ENCODE data around the gene TDRD7. TPM values are rescaled to one million over a fixed set of nuclear protein-coding genes. Genes with fewer than 3 reads are reported as not detected.

The TDRD7 gene
- total and polyA plus RNA-seq, 2 of the 13 experiments (the other 11 are each of a cell fraction or from before 2014, with no cell fraction given), result 9.8 to 15.5 TPM

DNA sequence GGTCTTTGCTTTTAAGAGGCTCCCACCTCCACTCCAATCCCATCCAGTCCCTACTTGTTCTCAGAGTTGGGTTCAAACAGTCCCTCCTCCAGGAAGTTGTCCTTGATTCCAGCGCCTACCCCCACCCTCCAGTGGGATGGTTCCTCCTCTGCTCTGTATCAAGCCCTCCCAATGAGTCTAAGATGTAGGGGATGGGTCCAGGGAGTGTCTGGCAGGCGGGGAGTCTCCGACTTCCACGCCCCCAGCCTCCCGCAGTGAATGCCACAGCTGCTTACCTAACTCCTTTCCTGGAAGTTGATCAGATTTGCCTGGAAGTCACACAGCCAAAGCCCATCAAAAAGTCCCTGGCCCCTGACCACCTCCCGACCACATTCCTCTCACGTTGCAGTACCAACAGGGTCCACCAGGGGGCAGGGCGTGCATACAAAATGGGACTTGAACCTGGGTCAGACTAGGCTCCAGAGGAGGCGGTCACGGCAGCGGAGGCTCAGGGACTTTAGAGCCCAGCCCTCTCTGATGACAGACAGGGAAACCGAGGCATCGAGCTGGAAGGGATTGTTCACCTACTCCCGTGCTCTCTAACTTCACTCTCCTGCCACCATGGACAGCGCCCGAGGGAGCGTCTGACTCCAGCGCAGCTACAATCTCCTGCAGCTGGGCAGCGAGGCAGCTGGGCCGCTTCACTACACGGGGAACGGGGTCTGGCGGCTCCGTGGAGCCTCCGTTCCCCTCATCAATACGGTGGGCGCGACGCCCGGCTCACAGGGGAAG lies 25.0 kb upstream of the TDRD7 start (continued):
- TF ChIP-seq, protein P1, sequence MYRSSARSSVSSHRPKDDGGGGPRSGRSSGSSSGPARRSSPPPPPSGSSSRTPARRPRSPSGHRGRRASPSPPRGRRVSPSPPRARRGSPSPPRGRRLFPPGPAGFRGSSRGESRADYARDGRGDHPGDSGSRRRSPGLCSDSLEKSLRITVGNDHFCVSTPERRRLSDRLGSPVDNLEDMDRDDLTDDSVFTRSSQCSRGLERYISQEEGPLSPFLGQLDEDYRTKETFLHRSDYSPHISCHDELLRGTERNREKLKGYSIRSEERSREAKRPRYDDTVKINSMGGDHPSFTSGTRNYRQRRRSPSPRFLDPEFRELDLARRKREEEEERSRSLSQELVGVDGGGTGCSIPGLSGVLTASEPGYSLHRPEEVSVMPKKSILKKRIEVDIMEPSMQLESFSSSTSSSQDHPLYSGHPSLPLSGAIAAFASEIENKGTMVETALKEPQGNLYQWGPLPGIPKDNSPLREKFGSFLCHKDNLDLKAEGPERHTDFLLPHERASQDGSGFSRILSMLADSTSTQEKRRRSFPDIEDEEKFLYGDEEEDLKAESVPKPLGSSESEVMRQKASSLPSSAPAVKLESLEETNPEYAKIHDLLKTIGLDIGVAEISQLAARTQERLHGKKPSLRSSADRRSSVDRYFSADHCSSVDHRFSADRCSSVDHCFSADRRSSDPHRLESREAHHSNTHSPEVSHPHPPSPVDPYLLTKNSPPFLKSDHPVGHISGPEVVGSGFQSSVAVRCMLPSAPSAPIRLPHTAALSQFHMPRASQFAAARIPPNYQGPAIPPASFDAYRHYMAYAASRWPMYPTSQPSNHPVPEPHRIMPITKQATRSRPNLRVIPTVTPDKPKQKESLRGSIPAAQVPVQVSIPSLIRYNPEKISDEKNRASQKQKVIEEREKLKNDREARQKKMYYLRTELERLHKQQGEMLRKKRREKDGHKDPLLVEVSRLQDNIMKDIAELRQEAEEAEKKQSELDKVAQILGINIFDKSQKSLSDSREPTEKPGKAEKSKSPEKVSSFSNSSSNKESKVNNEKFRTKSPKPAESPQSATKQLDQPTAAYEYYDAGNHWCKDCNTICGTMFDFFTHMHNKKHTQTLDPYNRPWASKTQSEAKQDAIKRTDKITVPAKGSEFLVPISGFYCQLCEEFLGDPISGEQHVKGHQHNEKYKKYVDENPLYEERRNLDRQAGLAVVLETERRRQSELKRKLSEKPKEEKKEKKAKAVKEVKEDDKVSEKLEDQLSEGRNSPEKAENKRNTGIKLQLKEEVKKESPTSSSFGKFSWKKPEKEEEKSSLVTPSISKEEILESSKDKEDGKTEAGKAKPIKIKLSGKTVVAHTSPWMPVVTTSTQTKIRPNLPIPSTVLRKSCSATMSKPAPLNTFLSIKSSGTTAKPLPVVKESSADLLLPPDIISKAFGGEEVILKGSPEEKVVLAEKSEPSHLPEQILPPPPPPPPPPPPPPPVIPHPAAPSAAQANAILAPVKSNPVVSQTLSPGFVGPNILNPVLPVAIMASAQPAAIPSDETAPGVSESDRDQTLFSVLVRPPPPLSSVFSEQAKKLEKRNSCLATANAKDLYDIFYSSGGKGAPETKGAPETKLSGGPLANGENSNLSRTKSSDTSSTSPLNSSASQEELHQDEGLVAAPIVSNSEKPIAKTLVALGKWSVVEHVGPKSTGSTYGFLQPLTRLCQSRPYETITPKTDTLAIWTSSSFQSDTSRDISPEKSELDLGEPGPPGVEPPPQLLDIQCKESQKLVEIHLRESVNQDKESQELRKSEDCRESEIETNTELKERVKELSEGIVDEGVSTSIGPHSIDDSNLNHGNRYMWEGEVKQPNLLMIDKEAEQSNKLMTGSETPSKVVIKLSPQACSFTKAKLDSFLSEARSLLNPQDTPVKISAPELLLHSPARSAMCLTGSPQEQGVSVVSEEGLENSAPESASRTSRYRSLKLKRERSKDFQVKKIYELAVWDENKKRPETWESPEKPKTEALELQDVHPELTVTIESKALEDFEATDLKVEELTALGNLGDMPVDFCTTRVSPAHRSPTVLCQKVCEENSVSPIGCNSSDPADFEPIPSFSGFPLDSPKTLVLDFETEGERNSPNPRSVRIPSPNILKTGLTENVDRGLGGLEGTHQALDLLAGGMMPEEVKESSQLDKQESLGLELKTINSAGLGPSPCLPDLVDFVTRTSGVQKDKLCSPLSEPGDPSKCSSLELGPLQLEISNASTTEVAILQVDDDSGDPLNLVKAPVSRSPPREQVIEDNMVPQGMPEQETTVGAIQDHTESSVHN (CRISPR knock-in tag; IDR thresholded peaks at IDR 0.05), result no peak; the same call in 1 of the 2 replicates
- TF ChIP-seq, protein P2, sequence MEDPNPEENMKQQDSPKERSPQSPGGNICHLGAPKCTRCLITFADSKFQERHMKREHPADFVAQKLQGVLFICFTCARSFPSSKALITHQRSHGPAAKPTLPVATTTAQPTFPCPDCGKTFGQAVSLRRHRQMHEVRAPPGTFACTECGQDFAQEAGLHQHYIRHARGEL (CRISPR knock-in tag; IDR thresholded peaks at IDR 0.05), result 0 out of 2 replicates have a peak, but pooled peaks have one; percentile 14
- TF ChIP-seq ATF7 (IDR thresholded peaks at IDR 0.05) (no peak), ATF7 (CRISPR knock-in tag; IDR thresholded peaks at IDR 0.05) (0 out of 2 replicates have a peak, but pooled peaks have one; percentile 34), ZNF605 (CRISPR knock-in tag; IDR thresholded peaks at IDR 0.05) (no peak; the same call in 1 of the 2 replicates), KLF16 (CRISPR knock-in tag; IDR thresholded peaks at IDR 0.05) (peak in 1 of 2 experiments; percentile 46; a peak in 1 of 4 replicates), KMT2B (CRISPR knock-in tag; IDR thresholded peaks at IDR 0.05) (peak; percentile 58; the same call in 1 of the 2 replicates), SATB2 (CRISPR knock-in tag; IDR thresholded peaks at IDR 0.05) (no peak), ZNF430 (CRISPR knock-in tag; IDR thresholded peaks at IDR 0.05) (no peak), SRSF1 (optimal IDR thresholded peaks at IDR 0.05; ENCODE audit: low read depth, low read length) (no peak), FOXK2 (IDR thresholded peaks at IDR 0.05) (no peak), CCAR2 (optimal IDR thresholded peaks at IDR 0.05; ENCODE audit: low read depth, low read length) (no peak), KDM4B (CRISPR knock-in tag; IDR thresholded peaks at IDR 0.05) (no peak), ZNF790 (CRISPR knock-in tag; IDR thresholded peaks at IDR 0.05; ENCODE audit: borderline replicate concordance) (no peak), CBX5 (CRISPR knock-in tag; IDR thresholded peaks at IDR 0.05; ENCODE audit: borderline replicate concordance) (0 out of 2 replicates have a peak, but pooled peaks have one; percentile 40), CC2D1A (CRISPR knock-in tag; IDR thresholded peaks at IDR 0.05) (no peak)
- TF ChIP-seq, protein P3, sequence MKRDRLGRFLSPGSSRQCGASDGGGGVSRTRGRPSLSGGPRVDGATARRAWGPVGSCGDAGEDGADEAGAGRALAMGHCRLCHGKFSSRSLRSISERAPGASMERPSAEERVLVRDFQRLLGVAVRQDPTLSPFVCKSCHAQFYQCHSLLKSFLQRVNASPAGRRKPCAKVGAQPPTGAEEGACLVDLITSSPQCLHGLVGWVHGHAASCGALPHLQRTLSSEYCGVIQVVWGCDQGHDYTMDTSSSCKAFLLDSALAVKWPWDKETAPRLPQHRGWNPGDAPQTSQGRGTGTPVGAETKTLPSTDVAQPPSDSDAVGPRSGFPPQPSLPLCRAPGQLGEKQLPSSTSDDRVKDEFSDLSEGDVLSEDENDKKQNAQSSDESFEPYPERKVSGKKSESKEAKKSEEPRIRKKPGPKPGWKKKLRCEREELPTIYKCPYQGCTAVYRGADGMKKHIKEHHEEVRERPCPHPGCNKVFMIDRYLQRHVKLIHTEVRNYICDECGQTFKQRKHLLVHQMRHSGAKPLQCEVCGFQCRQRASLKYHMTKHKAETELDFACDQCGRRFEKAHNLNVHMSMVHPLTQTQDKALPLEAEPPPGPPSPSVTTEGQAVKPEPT (CRISPR knock-in tag; IDR thresholded peaks at IDR 0.05; ENCODE audit: low read depth), result no peak
- TF ChIP-seq, protein P4, sequence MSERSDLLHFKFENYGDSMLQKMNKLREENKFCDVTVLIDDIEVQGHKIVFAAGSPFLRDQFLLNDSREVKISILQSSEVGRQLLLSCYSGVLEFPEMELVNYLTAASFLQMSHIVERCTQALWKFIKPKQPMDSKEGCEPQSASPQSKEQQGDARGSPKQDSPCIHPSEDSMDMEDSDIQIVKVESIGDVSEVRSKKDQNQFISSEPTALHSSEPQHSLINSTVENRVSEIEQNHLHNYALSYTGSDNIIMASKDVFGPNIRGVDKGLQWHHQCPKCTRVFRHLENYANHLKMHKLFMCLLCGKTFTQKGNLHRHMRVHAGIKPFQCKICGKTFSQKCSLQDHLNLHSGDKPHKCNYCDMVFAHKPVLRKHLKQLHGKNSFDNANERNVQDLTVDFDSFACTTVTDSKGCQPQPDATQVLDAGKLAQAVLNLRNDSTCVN (CRISPR knock-in tag; IDR thresholded peaks at IDR 0.05; ENCODE audit: borderline replicate concordance), result peak; percentile 75; the same call in 1 of the 2 replicates

Measured in HepG2 (cell line).